22Rv1 (cell line): ENCODE measurements around the gene VSTM2B.

Experiments
- CTCF ChIP-seq: fragments of 450-650 bp; IDR thresholded peaks from 2 replicates; pipeline ENCODE4 v1.5.1; 2017; ENCODE audit warnings: mild to moderate bottlenecking
- ZFX ChIP-seq: fragments of 450-650 bp; IDR thresholded peaks from 2 replicates; pipeline ENCODE4 v1.6.1; 2017; ENCODE audit warnings: antibody characterized with exemption, borderline replicate concordance

GRCh38 chr19:29596885-29597525, 71.2 kb downstream of the VSTM2B start:
- TF ChIP-seq CTCF (peak; percentile 12; the same call in 1 of the 2 replicates), ZFX (no peak)
